ENCODE results near the gene CALHM4. TPM values are rescaled to one million over a fixed set of nuclear protein-coding genes. Genes with fewer than 3 reads are reported as not detected.
A peak's percentile ranks its signal among the peaks of the same experiment; 100 is the strongest.

CALHM4 gene
- total and polyA plus RNA-seq, 2 experiments from 2014 or later, result not detected

- Histone ChIP-seq H3K9me2 (ENCODE audit: insufficient read depth) (no peaks in the 10 kb centered on the region), H3K79me2 (replicated peaks; ENCODE audit: insufficient read depth) (no peaks in the 10 kb centered on the region), H4K20me1 (replicated peaks; ENCODE audit: insufficient read depth) (no peaks in the 10 kb centered on the region), H3F3A (replicated peaks; ENCODE audit: low read depth) (no peaks in the 10 kb centered on the region), H3K27me3 (ENCODE audit: insufficient read depth) (no peaks in the 10 kb centered on the region), H3K36me3 (ENCODE audit: insufficient read depth) (no peaks in the 10 kb centered on the region), H3K27ac (ENCODE audit: low read depth) (no peak overlapping the region), H2AFZ (no peak overlapping the region), H3K4me1 (ENCODE audit: insufficient read depth) (no peaks in the 10 kb centered on the region; the same call in 1 of the 2 replicates), H3K4me3 (no peak overlapping the region), H3K4me2 (no peak overlapping the region)
- Mint-ChIP-seq H3K4me1 (peaks cover 8% of the 10 kb centered on the region; the same call in 2 of the 3 replicates), H3K27ac (no peak overlapping the region), H3K36me3 (ENCODE audit: low read depth) (no peaks in the 10 kb centered on the region), H3K27me3 (ENCODE audit: insufficient read depth, low read depth, poor library complexity) (no peaks in the 10 kb centered on the region), H3K9me3 (no peaks in the 10 kb centered on the region), H3K4me3 (no peak overlapping the region)
- peak; percentile 44; the same call in 2 of the 3 replicates for ATAC-seq
- TF ChIP-seq STAT1 (IDR thresholded peaks at IDR 0.05; ENCODE audit: unreplicated experiment), result no peak
- TF ChIP-seq EZH2phosphoT487 (IDR thresholded peaks at IDR 0.05; ENCODE audit: unreplicated experiment), result no peak
- TF ChIP-seq POLR2AphosphoS5 (IDR thresholded peaks at IDR 0.05; ENCODE audit: low read depth), result no peak
- no peak for TF ChIP-seq ETS1 (IDR thresholded peaks at IDR 0.05)
- no peak for TF ChIP-seq ZNF331 (CRISPR knock-in tag; IDR thresholded peaks at IDR 0.05; ENCODE audit: low read depth)
- TF ChIP-seq, protein P1, sequence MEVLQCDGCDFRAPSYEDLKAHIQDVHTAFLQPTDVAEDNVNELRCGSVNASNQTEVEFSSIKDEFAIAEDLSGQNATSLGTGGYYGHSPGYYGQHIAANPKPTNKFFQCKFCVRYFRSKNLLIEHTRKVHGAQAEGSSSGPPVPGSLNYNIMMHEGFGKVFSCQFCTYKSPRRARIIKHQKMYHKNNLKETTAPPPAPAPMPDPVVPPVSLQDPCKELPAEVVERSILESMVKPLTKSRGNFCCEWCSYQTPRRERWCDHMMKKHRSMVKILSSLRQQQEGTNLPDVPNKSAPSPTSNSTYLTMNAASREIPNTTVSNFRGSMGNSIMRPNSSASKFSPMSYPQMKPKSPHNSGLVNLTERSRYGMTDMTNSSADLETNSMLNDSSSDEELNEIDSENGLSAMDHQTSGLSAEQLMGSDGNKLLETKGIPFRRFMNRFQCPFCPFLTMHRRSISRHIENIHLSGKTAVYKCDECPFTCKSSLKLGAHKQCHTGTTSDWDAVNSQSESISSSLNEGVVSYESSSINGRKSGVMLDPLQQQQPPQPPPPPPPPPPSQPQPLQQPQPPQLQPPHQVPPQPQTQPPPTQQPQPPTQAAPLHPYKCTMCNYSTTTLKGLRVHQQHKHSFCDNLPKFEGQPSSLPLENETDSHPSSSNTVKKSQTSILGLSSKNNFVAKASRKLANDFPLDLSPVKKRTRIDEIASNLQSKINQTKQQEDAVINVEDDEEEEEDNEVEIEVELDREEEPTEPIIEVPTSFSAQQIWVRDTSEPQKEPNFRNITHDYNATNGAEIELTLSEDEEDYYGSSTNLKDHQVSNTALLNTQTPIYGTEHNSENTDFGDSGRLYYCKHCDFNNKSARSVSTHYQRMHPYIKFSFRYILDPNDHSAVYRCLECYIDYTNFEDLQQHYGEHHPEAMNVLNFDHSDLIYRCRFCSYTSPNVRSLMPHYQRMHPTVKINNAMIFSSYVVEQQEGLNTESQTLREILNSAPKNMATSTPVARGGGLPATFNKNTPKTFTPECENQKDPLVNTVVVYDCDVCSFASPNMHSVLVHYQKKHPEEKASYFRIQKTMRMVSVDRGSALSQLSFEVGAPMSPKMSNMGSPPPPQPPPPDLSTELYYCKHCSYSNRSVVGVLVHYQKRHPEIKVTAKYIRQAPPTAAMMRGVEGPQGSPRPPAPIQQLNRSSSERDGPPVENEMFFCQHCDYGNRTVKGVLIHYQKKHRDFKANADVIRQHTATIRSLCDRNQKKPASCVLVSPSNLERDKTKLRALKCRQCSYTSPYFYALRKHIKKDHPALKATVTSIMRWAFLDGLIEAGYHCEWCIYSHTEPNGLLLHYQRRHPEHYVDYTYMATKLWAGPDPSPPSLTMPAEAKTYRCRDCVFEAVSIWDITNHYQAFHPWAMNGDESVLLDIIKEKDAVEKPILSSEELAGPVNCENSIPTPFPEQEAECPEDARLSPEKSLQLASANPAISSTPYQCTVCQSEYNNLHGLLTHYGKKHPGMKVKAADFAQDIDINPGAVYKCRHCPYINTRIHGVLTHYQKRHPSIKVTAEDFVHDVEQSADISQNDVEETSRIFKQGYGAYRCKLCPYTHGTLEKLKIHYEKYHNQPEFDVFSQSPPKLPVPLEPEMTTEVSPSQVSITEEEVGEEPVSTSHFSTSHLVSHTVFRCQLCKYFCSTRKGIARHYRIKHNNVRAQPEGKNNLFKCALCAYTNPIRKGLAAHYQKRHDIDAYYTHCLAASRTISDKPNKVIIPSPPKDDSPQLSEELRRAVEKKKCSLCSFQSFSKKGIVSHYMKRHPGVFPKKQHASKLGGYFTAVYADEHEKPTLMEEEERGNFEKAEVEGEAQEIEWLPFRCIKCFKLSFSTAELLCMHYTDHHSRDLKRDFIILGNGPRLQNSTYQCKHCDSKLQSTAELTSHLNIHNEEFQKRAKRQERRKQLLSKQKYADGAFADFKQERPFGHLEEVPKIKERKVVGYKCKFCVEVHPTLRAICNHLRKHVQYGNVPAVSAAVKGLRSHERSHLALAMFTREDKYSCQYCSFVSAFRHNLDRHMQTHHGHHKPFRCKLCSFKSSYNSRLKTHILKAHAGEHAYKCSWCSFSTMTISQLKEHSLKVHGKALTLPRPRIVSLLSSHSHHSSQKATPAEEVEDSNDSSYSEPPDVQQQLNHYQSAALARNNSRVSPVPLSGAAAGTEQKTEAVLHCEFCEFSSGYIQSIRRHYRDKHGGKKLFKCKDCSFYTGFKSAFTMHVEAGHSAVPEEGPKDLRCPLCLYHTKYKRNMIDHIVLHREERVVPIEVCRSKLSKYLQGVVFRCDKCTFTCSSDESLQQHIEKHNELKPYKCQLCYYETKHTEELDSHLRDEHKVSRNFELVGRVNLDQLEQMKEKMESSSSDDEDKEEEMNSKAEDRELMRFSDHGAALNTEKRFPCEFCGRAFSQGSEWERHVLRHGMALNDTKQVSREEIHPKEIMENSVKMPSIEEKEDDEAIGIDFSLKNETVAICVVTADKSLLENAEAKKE (CRISPR knock-in tag; IDR thresholded peaks at IDR 0.05), result no peak
- no peak for TF ChIP-seq CTCF (conservative IDR thresholded peaks at IDR 0.05; ENCODE audit: low read depth in 2 of 2)
- no peak for TF ChIP-seq CREB1 (CRISPR knock-in tag; IDR thresholded peaks at IDR 0.05; ENCODE audit: low read depth)
- TF ChIP-seq, protein P2, sequence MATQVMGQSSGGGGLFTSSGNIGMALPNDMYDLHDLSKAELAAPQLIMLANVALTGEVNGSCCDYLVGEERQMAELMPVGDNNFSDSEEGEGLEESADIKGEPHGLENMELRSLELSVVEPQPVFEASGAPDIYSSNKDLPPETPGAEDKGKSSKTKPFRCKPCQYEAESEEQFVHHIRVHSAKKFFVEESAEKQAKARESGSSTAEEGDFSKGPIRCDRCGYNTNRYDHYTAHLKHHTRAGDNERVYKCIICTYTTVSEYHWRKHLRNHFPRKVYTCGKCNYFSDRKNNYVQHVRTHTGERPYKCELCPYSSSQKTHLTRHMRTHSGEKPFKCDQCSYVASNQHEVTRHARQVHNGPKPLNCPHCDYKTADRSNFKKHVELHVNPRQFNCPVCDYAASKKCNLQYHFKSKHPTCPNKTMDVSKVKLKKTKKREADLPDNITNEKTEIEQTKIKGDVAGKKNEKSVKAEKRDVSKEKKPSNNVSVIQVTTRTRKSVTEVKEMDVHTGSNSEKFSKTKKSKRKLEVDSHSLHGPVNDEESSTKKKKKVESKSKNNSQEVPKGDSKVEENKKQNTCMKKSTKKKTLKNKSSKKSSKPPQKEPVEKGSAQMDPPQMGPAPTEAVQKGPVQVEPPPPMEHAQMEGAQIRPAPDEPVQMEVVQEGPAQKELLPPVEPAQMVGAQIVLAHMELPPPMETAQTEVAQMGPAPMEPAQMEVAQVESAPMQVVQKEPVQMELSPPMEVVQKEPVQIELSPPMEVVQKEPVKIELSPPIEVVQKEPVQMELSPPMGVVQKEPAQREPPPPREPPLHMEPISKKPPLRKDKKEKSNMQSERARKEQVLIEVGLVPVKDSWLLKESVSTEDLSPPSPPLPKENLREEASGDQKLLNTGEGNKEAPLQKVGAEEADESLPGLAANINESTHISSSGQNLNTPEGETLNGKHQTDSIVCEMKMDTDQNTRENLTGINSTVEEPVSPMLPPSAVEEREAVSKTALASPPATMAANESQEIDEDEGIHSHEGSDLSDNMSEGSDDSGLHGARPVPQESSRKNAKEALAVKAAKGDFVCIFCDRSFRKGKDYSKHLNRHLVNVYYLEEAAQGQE (IDR thresholded peaks at IDR 0.05; ENCODE audit: unreplicated experiment), result no peak
- no peak for TF ChIP-seq EZH2 (IDR thresholded peaks at IDR 0.05; ENCODE audit: low read depth, unreplicated experiment)
- TF ChIP-seq ZNF114 (CRISPR knock-in tag; IDR thresholded peaks at IDR 0.05), result no peak
- no peak for TF ChIP-seq JUNB (IDR thresholded peaks at IDR 0.05; ENCODE audit: unreplicated experiment)
- TF ChIP-seq NANOG (IDR thresholded peaks at IDR 0.05; ENCODE audit: borderline replicate concordance), result no peak
- no peak for DNase-seq (ENCODE audit: low spot score)
Measured at GRCh38 chr6:116550796-116551195, 2.8 kb upstream of the CALHM4 start.

Measured in GM23338 (cell line).